Calu3 (cell line): ENCODE data around the gene LSP1. TPM values are rescaled to one million over a fixed set of nuclear protein-coding genes. Genes with fewer than 3 reads are reported as not detected.
"Not testable (repeated sequence)": the region's sequence is repeated elsewhere in the genome, so short reads cannot be mapped to it uniquely, and the experiment has no call there.

Source experiments
- BruUV-seq: library from RNA; stranded (reverse); fragments of 400-500 nt; replicated peaks from 2 replicates; lab custom pipeline; 2021; lab: Mats Ljungman, UMichigan
- CTCF ChIA-PET: fragments of 300-600 bp; sonication (Branson Sonifier 250); formaldehyde crosslinking; loops from one replicate; lab custom pipeline; 2022; ENCODE audit warnings: antibody characterized with exemption; lab: Charles Lee
- DNase-seq: peaks from one replicate; pipeline ENCODE4 v3.0.0; 2022
- H3K27ac Mint-ChIP-seq: one replicate; pipeline ENCODE4 v1.8.0; 2022; ENCODE audit warnings: mixed read lengths; ENCODE audit not compliant: unreplicated experiment
- H3K27me3 Mint-ChIP-seq: one replicate; pipeline ENCODE4 v1.8.0; 2022; ENCODE audit warnings: mixed read lengths; ENCODE audit not compliant: unreplicated experiment
- H3K36me3 Mint-ChIP-seq: one replicate; pipeline ENCODE4 v1.8.0; 2022; ENCODE audit warnings: mild to moderate bottlenecking, moderate library complexity, mixed read lengths; ENCODE audit not compliant: insufficient read depth, unreplicated experiment
- H3K4me1 Mint-ChIP-seq: one replicate; pipeline ENCODE4 v1.8.0; 2022; ENCODE audit warnings: mild to moderate bottlenecking, low read depth, mixed read lengths; ENCODE audit not compliant: unreplicated experiment
- H3K4me3 Mint-ChIP-seq: one replicate; pipeline ENCODE4 v1.8.0; 2022; ENCODE audit warnings: mild to moderate bottlenecking, low read depth, moderate library complexity, mixed read lengths; ENCODE audit not compliant: unreplicated experiment
- H3K9me3 Mint-ChIP-seq: one replicate; pipeline ENCODE4 v1.8.0; 2022; ENCODE audit warnings: low read depth, mixed read lengths; ENCODE audit not compliant: unreplicated experiment
- intact Hi-C: fragments of 100-400 bp; cut with micrococcal nuclease; formaldehyde crosslinking; loops from one replicate; pipeline ENCODE4 v1.10.0; 2022; ENCODE audit not compliant: unreplicated experiment
- total RNA-seq: library from RNA; stranded (reverse); gene quantifications from 2 replicates; pipeline ENCODE4 v1.2.3, GENCODE V29; 2022
- TF ChIP-seq, protein P1 (sequence below): fragments of 200-600 bp; IDR thresholded peaks from one replicate; pipeline ENCODE4 v1.8.0; 2022; ENCODE audit warnings: antibody characterized with exemption; ENCODE audit not compliant: unreplicated experiment

LSP1 gene
- total RNA-seq, 1 experiment from 2014 or later, result not detected

DNA sequence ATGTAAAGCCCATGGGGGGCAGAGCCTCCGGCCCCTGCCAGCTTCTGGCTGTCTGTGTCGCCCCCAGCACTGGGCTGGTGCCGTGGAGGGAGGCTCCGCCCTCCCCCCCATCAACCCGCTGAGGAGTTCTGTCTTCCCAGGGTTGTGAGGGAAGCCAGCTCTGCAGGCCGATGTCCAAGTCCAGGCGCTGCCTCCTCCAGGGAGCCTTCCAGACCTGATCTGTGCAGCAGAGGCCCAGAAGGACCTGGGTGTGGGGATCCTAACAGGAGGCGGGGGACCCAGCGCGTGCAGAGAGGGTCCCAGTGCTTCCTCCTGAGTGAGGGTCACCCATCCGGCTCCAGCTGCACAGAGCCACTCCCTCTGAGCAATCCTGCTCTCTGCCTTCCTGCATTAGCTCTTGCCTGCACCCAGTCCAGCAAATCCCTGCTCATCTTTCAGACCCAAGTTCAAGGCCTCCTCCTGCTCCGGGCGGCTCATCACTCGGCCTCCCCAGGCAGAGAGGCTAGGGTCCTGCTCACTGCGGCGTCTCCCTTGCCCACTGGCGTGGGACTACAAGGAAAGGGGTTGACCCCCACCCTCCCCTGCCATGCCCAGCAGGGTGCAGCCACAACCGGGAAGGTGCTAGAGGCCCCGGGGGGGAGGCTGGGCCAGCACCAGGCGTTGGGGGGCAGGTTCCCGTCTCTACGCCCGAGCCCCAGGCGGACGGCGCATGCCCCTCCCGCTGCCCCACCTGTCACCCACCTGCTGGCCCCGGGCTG, 22.4 kb downstream of the LSP1 start:
- Mint-ChIP-seq H3K4me3 (no peak overlapping the region), H3K36me3 (peaks cover 11% of the 10 kb centered on the region), H3K4me1 (no peaks in the 10 kb centered on the region), H3K27ac (no peak overlapping the region), H3K9me3 (no peaks in the 10 kb centered on the region), H3K27me3 (peaks cover 38% of the 10 kb centered on the region)
- no TSS peak for BruUV-seq
- CTCF ChIA-PET, result interaction anchor here (1.3 kb wide), 1 partner anchor 181 kb away, joined by 3 read pairs; no protein-coding TSS in a partner anchor
- TF ChIP-seq, protein P1, sequence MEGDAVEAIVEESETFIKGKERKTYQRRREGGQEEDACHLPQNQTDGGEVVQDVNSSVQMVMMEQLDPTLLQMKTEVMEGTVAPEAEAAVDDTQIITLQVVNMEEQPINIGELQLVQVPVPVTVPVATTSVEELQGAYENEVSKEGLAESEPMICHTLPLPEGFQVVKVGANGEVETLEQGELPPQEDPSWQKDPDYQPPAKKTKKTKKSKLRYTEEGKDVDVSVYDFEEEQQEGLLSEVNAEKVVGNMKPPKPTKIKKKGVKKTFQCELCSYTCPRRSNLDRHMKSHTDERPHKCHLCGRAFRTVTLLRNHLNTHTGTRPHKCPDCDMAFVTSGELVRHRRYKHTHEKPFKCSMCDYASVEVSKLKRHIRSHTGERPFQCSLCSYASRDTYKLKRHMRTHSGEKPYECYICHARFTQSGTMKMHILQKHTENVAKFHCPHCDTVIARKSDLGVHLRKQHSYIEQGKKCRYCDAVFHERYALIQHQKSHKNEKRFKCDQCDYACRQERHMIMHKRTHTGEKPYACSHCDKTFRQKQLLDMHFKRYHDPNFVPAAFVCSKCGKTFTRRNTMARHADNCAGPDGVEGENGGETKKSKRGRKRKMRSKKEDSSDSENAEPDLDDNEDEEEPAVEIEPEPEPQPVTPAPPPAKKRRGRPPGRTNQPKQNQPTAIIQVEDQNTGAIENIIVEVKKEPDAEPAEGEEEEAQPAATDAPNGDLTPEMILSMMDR, result no peak
- no peak for DNase-seq
- intact Hi-C loops, result no loop called here

GRCh38 chr11:1875851-1876301, 23.0 kb downstream of the LSP1 start:
- DNase-seq, H3K4me3 Mint-ChIP-seq, H3K4me1 Mint-ChIP-seq, intact Hi-C loops, BruUV-seq, H3K9me3 Mint-ChIP-seq, H3K27ac Mint-ChIP-seq: not testable (repeated sequence)
- Mint-ChIP-seq H3K27me3 (peaks cover 32% of the 10 kb centered on the region), H3K36me3 (peaks cover 11% of the 10 kb centered on the region)
- CTCF ChIA-PET, result interaction anchor here (0.8 to 1.3 kb wide), 3 partner anchors 42 to 276 kb away, joined by 3 to 5 read pairs (median 3); no protein-coding TSS in a partner anchor

DNA sequence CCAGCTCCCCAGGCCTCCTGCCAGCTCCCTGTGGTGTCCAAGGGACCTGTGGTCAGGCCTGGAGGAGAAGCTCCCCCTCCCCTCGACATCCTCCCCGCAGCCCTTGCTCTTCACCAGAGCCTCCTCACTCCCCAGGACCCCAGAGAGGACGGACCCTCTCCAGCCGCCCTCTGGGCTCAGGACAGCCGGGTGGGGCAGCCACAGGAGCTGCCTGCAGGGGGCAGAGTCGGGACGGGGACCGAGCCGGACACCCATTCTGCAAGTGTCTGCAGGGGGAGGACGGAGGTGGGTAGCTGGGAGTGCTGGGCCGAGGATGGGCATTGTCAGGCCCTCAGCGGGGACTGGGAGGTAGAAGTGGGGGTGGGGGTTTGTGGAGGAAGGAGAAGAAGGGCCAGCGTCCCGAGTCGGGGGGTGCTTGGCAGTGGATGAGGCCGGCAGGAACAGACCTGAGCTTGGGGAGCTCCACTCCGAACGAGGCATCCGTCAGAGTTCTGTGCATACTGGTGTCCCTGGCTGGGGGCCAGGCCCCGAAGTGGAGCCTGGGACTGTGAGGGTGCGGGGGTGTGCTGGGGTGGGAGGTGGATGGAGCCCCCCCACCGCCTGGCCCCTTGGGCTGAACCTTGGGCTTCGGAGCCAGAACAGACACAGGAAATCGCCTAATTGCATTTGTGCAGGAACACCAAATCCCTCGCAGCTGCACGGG, 23.6 kb downstream of the LSP1 start:
- TF ChIP-seq, protein P1, result peak; percentile 56
- Mint-ChIP-seq H3K9me3 (no peaks in the 10 kb centered on the region), H3K4me3 (no peak overlapping the region), H3K36me3 (peaks cover 11% of the 10 kb centered on the region), H3K27me3 (peaks cover 26% of the 10 kb centered on the region), H3K4me1 (no peaks in the 10 kb centered on the region), H3K27ac (no peak overlapping the region)
- CTCF ChIA-PET, result interaction anchor here (0.6 to 1.3 kb wide), 5 partner anchors 41 to 275 kb away, joined by 3 to 5 read pairs (median 3); no protein-coding TSS in a partner anchor
- peak; percentile 72 for DNase-seq
- no TSS peak for BruUV-seq
- intact Hi-C loops, result no loop called here

- no TSS peak for BruUV-seq
- intact Hi-C loops, result no loop called here
Measured at GRCh38 chr11:1877211-1878136, 24.6 kb downstream of the LSP1 start.

More at GRCh38 chr11:1877211-1878136, 24.6 kb downstream of the LSP1 start:
- CTCF ChIA-PET, result interaction anchor here (0.6 to 1.0 kb wide), 2 partner anchors 113 to 123 kb away, joined by 3 to 5 read pairs; no protein-coding TSS in a partner anchor
- no peak overlapping the region for H3K4me3 Mint-ChIP-seq
- TF ChIP-seq, protein P1, result no peak
- H3K9me3 Mint-ChIP-seq, result no peaks in the 10 kb centered on the region
- H3K27ac Mint-ChIP-seq, result no peak overlapping the region
- H3K36me3 Mint-ChIP-seq, result peaks cover 11% of the 10 kb centered on the region
- H3K4me1 Mint-ChIP-seq, result no peaks in the 10 kb centered on the region
- peaks cover 16% of the 10 kb centered on the region for H3K27me3 Mint-ChIP-seq
- DNase-seq, result peak; percentile 30
